ENCODE measurements around the gene PARVG. TPM values are rescaled to one million over a fixed set of nuclear protein-coding genes. Genes with fewer than 3 reads are reported as not detected.

Gene PARVG
- total RNA-seq, 4 donors from 2014 or later: 18.3 to 92.0 (median 46.6) TPM

GRCh38 chr22:44186121-44186510 lies 5.4 kb downstream of the PARVG start:
- no peak for TF ChIP-seq CTCF (IDR thresholded peaks at IDR 0.05; ENCODE audit: low read depth)

GRCh38 chr22:44186737-44187136 lies 6.0 kb downstream of the PARVG start:
- TF ChIP-seq CTCF (IDR thresholded peaks at IDR 0.05; ENCODE audit: low read depth): no peak

- no peak for TF ChIP-seq CTCF (IDR thresholded peaks at IDR 0.05; ENCODE audit: low read depth)
Observed at GRCh38 chr22:44187652-44188230, 7.0 kb downstream of the PARVG start.

GRCh38 chr22:44188316-44188715 lies 7.6 kb downstream of the PARVG start:
- no peak for TF ChIP-seq CTCF (IDR thresholded peaks at IDR 0.05; ENCODE audit: low read depth)

GRCh38 chr22:44188986-44189630 lies 8.4 kb downstream of the PARVG start:
- no peak for TF ChIP-seq CTCF (IDR thresholded peaks at IDR 0.05; ENCODE audit: low read depth)

GRCh38 chr22:44190381-44190976 lies 9.8 kb downstream of the PARVG start:
- TF ChIP-seq CTCF (IDR thresholded peaks at IDR 0.05; ENCODE audit: low read depth): no peak

- no peak for TF ChIP-seq CTCF (IDR thresholded peaks at IDR 0.05; ENCODE audit: low read depth)
Observed at GRCh38 chr22:44191036-44191454, 10.3 kb downstream of the PARVG start.

Measured in subcutaneous adipose tissue (tissue), 4 donors.